ENCODE measurements around the gene KCNA5. TPM values are rescaled to one million over a fixed set of nuclear protein-coding genes. Genes with fewer than 3 reads are reported as not detected.

The KCNA5 gene
- total RNA-seq, 1 experiment from 2014 or later, result 0.02 TPM

DNA sequence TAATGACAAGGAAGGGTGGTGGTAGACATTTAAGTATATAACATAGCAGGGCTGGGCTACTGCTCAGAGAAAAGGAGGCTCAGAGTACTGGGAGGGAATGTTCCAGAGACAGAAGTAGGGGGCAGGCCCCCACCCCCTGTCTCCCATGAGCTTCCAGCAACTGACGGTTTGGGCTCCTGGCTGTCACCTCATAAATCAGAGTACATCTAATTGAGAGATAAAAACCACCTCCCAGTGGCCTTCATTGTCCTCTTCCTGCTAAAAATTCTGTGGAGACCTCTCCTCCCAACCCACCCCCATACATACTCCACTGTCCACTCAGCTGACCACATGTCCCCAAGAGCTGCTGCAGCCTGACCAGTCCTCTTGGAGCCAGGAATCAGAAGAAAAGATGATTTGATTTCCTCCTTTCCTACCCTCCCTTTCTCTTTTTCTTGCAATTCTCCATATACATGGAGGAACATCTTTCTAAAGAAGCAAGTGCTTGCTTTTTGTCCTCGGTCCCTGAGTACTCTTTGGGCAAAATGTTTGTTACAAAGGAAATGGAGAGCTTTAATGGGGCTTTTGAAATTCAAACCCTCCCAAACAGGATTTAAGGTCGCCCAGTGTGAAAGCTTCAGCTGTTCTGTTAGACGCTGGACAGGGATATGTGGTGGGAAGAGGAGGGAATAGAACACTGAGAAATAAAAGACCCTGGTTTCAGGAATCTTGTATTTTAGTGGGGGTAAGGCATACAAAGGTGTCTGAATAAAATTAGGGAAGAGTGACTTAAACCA is 16.4 kb upstream of the KCNA5 start:
- DNase-seq (ENCODE audit: low spot score), result no peak

DNA sequence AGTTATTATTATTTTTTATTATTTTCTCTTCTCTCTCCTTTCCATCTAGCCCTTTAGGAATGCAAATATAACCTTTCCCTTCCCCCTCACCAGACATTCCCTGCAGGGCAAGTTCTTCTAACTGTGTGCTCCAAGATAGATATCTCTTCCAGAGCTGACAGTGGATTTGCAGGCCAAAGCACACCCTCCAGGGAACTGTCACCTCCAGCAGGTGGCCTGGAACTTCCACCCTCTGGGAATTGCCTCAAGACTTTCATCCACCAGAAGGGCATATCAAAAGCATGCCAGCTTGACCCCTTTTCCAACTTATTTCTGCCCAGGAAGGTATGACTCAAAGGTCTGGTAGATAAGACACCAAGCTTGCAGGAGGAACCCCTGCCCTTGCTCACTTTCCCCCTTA is 13.6 kb upstream of the KCNA5 start:
- DNase-seq (ENCODE audit: low spot score), result no peak

DNA sequence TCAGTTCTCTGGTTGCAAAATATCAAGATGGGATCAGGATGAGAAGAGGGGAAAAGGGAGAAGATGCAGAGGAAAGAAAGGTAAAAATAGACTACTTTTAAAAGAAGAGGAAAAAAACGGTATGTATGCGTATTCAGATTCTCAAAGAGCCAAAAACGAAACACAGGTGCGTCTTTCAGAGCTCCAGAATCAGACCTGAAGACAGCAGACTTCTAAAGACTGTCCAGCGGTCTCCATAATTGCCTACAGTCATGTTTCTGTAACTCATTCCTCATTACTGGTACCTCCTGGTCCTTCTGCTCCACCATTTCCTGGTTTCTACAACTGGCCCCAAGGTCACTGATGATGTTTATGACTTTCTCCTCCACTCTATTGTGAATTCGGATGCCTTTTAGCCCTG is 12.4 kb upstream of the KCNA5 start:
- DNase-seq (ENCODE audit: low spot score), result no peak

DNA sequence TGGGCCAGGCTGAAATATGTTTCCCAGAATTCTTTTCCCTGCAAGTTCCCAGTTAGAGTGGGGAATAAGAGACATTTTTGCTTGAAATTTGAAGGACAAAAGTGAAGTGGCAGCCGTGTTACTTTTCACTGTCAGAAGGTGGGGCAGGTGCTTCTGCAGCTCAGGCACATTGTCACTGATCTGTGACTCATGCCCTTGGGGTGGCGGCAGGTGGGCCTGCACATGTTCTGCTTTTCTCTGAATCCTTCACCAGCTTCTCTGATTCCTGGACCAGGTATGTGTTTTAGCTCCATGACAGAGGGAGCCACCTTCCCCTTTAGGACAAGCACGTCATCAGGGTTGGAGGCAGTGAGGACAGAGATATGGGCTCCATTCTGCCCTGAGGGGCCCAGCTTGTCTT is 11.7 kb upstream of the KCNA5 start:
- no peak for DNase-seq (ENCODE audit: low spot score)

DNA sequence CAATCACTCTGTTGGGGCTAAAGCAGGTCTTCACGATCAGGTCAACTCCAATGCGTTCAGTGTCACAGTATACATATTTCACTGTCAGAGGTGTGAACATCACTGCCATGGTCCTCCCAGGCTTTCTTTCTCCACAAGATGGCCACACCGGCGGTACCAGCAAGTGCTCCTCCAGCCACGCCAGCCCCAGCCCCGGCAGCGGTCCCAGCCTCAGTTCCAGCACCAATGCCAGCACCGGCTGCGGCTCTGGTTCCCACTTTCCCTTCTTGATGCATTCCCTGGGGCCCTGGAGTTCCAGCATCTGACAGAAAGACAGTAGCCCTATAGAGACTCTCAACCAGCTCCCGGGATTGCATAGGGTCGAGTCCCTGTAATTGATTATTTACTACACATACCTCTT is 10.9 kb upstream of the KCNA5 start:
- DNase-seq (ENCODE audit: low spot score), result no peak

DNA sequence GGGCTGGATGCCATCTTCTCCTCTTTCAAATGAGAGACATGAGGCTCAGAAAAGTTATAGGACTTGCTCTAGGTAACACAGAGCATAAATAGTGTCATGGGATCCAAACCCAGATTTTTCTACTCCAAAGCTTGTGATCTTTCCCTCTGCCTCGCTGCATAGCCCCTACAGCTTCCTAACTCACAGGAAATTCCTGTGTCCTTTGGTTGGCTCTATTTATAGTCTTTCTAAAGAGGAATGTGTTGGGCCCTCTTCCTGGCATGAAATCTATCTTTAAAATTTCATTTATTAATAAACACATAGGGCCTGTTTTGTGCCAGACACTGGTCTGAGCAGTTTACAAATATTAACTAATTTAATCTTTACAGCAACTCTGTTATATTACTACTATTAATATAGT is 9.8 kb upstream of the KCNA5 start:
- DNase-seq (ENCODE audit: low spot score), result no peak

DNA sequence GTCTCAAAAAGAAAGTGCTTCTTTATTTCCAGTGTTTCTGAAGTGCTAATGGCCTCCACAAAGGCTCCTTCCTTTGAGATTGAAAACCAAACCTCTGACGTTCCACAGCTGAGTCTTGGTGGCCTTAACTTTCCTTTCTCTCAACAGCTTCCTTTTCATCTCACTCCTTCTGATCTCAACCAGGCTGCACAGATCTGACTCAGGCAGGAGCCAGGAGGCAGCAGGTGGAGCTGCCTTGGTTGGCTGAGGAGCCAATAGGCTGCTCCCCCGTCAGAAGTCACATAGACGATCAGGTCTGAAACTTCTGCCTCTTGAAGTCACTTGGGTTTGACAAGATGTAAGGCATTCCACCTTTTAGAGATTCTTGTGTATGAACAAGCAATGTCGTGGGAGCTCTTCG is 9.1 kb upstream of the KCNA5 start:
- DNase-seq (ENCODE audit: low spot score), result no peak

DNA sequence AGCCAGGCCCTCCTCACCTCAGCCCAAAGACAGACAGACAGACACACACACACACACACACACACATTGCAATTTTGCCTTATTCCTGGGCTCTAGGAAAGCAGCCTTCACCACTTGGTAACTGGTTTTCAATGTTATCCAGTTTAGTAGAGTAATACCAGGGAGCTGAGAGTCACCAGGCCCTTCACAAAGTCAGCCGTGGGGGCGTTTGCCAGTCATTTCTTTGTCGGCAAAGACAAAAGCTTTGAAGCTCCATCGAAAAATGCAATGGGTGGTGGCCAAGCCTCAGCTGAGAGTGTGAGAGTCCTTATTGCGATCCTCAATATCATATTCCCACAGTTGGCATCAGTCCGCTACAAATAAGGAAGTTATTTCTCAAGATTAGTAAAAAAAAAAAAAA is 8.1 kb upstream of the KCNA5 start:
- DNase-seq (ENCODE audit: low spot score), result no peak

DNA sequence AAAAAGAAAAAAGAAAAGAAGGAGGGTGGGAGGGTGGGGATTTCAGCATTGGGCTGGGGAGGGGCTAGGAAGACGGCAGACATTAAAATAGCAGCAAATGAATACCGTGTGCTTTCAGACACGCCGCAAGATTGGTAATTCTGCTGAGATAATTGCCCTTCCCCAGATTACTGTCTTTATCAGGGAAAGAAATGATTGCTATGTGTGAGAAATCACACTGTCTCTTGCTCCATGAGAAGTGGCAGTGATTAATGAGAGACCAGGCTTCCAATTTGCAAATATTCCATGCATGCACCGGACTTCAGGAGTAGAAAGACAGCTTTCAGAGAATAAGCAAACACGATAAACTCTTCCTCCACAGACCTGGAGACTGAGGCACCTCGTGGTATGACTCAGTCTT is 7.6 kb upstream of the KCNA5 start:
- DNase-seq (ENCODE audit: low spot score), result no peak

DNA sequence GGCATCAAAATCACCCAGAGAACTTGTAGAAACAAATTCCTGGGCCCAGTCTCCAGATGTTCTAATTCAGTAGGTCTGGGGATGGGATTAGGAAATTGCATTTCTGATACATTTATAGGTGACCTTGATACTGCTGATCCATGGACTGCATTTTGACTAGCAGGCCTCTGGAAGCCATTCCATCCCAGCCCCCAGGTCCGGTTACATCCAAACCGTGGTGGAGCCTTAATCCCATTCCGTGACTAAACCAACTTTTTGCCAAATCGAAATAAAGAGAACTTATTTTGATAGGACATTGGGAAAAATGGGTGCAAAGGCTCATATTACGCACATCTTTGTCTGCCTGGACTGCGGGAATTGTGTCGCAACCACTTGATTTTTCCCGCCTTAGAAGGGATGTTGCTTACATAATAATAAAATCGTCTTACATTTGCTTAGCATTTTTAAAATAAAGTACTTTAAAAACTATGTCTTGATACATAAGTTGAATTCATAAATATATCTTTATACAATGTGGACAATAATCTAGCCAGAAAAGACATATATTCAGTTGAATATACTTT is 5.8 kb upstream of the KCNA5 start:
- DNase-seq (ENCODE audit: low spot score), result no peak

DNA sequence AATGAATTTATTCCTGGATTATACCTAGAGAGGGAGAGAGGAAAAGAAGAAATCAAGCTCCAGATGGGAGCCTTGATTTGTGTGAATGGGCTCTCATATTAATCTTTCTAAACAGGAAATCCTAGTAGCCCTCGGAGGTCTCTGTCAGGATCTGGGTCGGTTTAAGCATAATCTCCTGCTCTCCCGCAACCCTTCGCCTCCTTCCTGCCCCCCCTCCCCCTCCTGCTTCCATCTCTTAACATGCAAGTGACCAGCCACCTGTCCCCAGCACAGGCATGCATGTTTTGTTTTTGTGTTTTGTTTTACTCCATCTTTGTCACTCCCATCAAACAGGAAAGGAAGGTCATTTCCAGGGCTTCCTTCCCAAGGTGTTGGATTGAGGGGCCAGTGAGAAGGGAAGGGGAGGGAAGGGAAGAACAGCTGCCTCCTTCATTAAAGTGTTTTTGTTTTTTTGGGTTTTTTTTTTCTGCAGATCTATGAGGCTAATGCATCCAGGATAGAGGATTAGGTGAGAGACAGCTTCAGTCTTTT is 4.8 kb upstream of the KCNA5 start:
- no peak for DNase-seq (ENCODE audit: low spot score)

DNA sequence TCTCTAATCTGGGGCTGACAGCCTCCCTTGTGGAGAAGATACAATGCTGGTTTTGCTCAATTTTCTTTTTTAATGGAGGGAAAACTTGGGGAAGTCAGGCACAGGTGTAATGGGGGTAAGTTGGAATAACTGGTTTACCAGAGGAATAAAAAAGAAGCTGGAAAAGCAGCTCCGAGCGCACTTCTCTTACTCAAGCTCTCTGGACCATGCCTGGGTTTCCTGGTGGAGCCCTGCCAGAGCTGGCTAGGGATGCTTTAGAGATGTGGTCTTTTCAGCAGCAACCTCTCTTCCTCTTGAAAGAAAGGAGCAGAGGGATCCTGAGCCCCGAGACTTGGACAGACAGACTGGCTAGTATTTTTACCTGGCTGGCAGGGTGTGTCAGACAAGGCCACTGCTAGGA is 3.9 kb upstream of the KCNA5 start:
- no peak for DNase-seq (ENCODE audit: low spot score)

DNA sequence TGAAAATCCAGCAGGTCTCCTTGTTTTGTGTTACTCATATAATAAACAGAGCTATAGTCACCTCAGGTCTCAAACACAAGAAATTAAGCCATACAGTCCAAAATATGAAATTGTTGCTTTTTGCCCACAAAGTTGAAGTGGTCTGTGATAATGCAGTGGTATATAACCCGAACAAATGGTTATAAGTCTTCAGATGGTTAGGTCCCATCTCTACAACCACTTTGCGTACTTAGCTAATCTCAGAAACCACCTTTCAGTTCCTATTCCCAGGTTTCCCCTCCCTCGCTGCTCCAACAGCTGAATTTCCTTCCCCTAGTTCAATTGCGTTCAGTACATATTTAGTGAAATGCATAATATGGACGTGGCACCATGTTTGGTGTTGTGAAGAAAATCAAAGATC is 3.3 kb upstream of the KCNA5 start:
- DNase-seq (ENCODE audit: low spot score), result no peak

DNA sequence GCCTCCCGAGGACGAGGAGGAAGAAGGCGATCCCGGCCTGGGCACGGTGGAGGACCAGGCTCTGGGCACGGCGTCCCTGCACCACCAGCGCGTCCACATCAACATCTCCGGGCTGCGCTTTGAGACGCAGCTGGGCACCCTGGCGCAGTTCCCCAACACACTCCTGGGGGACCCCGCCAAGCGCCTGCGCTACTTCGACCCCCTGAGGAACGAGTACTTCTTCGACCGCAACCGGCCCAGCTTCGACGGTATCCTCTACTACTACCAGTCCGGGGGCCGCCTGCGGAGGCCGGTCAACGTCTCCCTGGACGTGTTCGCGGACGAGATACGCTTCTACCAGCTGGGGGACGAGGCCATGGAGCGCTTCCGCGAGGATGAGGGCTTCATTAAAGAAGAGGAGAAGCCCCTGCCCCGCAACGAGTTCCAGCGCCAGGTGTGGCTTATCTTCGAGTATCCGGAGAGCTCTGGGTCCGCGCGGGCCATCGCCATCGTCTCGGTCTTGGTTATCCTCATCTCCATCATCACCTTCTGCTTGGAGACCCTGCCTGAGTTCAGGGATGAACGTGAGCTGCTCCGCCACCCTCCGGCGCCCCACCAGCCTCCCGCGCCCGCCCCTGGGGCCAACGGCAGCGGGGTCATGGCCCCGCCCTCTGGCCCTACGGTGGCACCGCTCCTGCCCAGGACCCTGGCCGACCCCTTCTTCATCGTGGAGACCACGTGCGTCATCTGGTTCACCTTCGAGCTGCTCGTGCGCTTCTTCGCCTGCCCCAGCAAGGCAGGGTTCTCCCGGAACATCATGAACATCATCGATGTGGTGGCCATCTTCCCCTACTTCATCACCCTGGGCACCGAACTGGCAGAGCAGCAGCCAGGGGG is 979 bp downstream of the KCNA5 start:
- no peak for DNase-seq (ENCODE audit: low spot score)

DNA sequence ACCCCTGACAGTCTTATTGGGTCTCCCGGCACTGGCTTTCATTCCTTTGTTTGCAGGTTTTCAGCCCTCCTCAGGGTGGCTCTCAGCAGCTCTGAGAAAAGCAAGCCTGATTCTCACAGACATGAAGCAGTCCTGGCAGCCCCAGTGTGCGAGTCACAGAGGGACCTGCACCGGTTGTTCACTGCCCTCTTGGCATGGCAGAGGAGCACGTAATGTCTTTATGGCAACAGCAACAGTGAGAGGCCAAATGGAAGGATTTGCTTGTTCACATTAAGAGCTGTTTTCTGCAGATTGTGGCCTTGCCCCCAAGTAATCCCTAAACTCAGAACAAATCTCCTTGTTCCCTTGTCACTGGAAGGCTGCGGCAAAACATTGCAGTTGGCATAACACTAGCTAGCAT is 3.4 kb downstream of the KCNA5 start:
- DNase-seq (ENCODE audit: low spot score), result no peak

DNA sequence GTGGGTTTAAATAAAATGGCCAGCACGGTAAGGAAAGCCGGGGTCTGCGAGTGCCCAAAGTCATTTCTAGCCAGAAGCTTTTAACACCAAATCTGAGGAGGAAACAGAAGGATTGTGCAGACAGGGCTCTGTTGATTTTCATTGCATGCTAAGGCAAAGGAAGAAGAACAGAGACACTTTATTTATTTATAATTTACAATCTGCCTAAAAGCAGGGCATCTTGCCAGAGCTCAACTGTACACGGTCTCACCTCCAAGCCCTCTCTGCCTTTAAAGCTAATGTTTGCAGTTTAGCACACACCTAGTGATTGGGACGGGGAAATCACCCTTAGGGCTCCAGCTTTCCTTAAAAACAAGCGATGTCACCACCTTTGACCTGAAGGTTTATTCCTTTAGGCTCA is 4.0 kb downstream of the KCNA5 start:
- no peak for DNase-seq (ENCODE audit: low spot score)

DNA sequence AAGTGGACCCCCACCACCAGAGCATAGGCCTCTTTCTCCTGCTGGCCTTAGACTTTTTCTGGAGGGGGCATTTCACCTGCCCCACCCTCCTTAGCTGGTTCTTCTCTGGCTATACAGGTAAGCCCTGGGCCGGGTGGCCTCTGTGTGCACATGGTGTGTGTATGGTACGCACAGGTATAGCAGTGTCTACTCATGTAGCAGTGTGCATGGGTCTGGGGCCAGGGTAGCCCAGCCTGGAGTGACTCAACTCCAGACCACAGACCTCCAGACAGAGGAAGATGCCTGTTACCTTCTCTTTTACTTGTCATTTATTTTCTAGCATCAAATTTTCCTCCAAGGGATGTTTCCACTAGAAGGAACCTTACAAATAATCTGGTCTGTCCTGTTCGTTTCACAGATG is 6.9 kb downstream of the KCNA5 start:
- no peak for DNase-seq (ENCODE audit: low spot score)

DNA sequence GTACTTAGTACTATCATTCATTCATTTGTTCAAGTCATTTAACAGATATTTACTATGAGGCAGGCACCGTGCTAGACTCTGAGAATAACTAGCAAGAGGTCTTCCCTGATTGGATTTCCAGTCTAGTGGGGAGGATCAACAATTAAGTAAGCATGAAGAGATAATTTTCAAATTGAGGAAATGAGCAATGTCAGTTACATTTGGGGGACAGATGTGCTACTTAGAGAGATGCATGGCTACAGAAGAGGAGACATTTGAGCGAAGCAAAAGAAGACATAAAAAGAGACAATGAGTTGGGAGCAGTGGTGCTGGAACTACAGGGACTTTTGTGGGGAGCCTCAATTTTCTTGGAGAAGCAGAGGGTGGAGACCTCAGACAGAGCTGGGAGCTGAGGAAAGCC is 7.7 kb downstream of the KCNA5 start:
- no peak for DNase-seq (ENCODE audit: low spot score)

DNA sequence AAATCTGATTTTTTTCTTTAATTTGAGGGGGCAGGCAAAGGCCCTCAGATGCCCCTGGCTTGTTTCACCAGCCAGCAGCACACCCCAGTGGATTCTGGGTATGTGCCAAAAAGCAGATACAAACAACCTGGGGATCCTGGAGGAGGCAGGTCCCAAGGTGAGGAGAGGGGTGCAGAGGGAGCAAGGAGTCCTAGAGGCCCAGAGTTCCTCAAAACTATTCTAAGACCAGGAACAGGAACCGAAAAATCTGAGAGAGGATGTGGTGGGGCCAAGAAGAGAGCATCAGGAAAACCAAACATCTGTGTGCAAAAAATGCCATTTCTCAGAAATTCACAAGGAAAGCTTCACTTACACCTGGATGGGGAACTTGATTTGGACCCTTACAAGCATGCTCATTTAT is 8.2 kb downstream of the KCNA5 start:
- no peak for DNase-seq (ENCODE audit: low spot score)

DNA sequence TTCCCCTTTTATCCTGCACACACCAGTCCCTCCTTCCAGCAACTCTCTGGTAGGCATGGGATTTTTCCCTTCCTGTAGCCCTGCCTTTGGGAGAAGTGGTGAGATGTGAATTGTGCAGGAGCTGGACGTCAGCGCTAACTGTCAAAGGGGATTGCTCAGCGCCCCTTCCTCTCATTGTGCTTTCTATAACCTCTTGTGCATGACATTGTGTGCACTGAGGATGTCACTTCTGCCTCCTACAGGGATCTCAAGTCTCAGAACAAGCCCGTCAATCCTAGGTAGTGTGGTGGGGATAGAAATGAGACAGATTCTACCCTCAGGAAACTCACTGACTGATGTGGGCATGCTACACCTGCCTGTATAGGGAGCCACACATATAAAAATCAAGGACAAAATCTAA is 8.7 kb downstream of the KCNA5 start:
- no peak for DNase-seq (ENCODE audit: low spot score)

DNA sequence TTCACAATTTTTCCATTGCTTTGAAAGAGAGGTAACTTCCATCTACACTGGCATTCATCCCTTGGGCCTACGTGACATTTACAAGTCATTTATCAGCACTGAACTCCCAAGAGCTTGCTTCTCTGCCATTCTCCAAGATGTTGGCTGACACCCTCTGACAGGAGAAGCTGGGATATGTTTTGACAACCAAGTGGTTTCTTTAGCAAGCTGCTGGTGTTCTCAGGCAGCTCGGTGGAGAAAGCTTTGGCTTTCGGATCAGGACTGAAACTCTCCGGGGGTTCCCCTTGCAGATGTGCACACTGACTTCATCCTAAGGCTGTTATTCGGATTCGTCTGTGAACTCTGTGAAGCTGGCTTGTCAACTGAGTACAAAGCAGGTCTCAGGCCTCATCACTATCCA is 15.7 kb downstream of the KCNA5 start:
- DNase-seq (ENCODE audit: low spot score), result no peak

DNA sequence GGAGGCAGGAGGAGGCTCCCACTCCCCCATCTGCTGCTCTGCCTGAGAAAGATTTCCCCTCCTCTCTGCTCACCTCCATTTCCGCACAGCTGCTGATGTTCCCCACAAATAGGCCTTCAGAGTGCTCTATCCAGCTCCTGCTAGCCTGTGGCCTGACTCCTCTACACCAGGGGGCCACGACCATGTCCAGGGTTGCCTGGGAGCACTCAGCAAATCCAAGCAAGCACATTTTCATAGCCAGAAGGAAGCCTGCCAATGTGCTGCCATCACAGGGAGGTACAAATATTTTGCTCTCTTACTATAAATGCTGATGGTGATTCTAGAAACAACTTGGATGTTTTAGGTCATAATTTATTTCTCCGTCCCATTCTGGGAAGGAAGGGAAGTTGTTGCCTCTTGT is 17.3 kb downstream of the KCNA5 start:
- DNase-seq (ENCODE audit: low spot score), result no peak

DNA sequence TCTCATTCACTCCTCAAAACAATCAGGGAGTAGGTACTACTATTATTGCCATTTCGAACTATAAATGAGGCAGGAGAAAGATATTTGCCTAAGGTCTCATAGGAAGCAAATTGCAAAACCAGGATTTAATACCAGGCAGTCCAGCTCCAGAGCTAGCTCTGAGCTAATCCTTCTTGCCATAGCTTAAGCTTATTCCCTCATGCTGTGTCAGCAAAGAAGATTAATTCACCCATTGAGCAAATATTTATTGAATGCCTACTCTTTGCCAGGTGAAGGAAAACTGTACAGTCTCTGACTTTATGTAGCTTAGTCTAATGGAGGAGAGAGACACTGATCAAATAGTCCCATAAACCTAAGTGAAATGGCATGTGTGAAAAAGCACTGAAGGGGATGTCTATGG is 19.5 kb downstream of the KCNA5 start:
- DNase-seq (ENCODE audit: low spot score), result no peak

Measured in H4 (cell line).